H1 (cell line): ENCODE data around the gene WDSUB1. TPM values are rescaled to one million over a fixed set of nuclear protein-coding genes. Genes with fewer than 3 reads are reported as not detected.

Experiments
- CTCF ChIA-PET: fragments of 300-600 bp; sonication (Branson Sonifier 250); formaldehyde crosslinking; loops from one replicate; lab custom pipeline; 2021; ENCODE audit not compliant: partially characterized antibody; lab: Charles Lee
- POLR2A ChIA-PET: fragments of 300-600 bp; sonication (Branson Sonifier 250); formaldehyde crosslinking; loops from one replicate; lab custom pipeline; 2021; ENCODE audit warnings: inconsistent platforms; ENCODE audit not compliant: partially characterized antibody; lab: Charles Lee
- DNase-seq, 2 experiments: peaks; one replicate each; pipeline versions ENCODE4 v3.0.0 to v3.0.0-alpha.2; 2010 to 2022; ENCODE audit warnings: low spot score in 2 of 2, low read depth in 1 of 2, mixed read lengths in 1 of 2
- FAIRE-seq: peaks from 2 replicates; lab custom pipeline; 2011; peaks lifted over from hg19 to GRCh38; lab: Jason Lieb, UNC
- H2AFZ ChIP-seq: 2 replicates; pipeline ENCODE4 v1.8.1; 2012; ENCODE audit warnings: low read length, inconsistent platforms
- H2AK5ac ChIP-seq: 2 replicates; pipeline ENCODE4 v1.6.1; 2013; ENCODE audit warnings: low read depth, low read length
- H2BK120ac ChIP-seq: replicated peaks from 2 replicates; pipeline ENCODE3; 2013; ENCODE audit warnings: low read depth, low read length, inconsistent platforms
- H2BK12ac ChIP-seq: 2 replicates; pipeline ENCODE4 v1.6.1; 2013; ENCODE audit warnings: low read depth, low read length
- H2BK15ac ChIP-seq: 2 replicates; pipeline ENCODE4 v1.6.1; 2013; ENCODE audit warnings: low read length
- H2BK20ac ChIP-seq: 2 replicates; pipeline ENCODE4 v1.6.1; 2013; ENCODE audit warnings: low read length
- H2BK5ac ChIP-seq: 2 replicates; pipeline ENCODE4 v1.6.1; 2013; ENCODE audit warnings: low read depth, low read length
- H3K14ac ChIP-seq: 2 replicates; pipeline ENCODE4 v1.6.1; 2013; ENCODE audit warnings: inconsistent platforms; ENCODE audit not compliant: insufficient read length
- H3K18ac ChIP-seq: 2 replicates; pipeline ENCODE4 v1.6.1; 2013; ENCODE audit warnings: low read length; ENCODE audit errors: extremely low read depth
- H3K23ac ChIP-seq: 2 replicates; pipeline ENCODE4 v1.6.1; 2013; ENCODE audit warnings: inconsistent platforms; ENCODE audit not compliant: insufficient read length
- H3K23me2 ChIP-seq: 2 replicates; pipeline ENCODE4 v1.6.1; 2013; ENCODE audit warnings: low read depth, low read length
- H3K27ac ChIP-seq: 2 replicates; pipeline ENCODE4 v1.6.1; 2011; ENCODE audit warnings: low read depth, low read length, inconsistent platforms
- H3K27me3 ChIP-seq, 4 experiments: replicated peaks in 1 of 4; 1 replicate in 1 of 4; 2 replicates in 3 of 4; pipeline versions ENCODE4 v1.6.1 to v1.8.1; 2011 to 2013; ENCODE audit warnings: low read length in 3 of 4, mild to moderate bottlenecking in 3 of 4, inconsistent platforms in 2 of 4, mixed read lengths in 2 of 4, moderate library complexity in 1 of 4; ENCODE audit not compliant: control insufficient read depth in 3 of 4, insufficient read depth in 3 of 4; ENCODE audit errors: extremely low read depth in 1 of 4
- H3K36me3 ChIP-seq, 4 experiments: 2 replicates each; pipeline versions ENCODE4 v1.6.1 to v1.8.1; 2011 to 2013; ENCODE audit warnings: mild to moderate bottlenecking in 4 of 4, low read length in 3 of 4, moderate library complexity in 2 of 4, control low read depth in 1 of 4, inconsistent platforms in 1 of 4; ENCODE audit not compliant: insufficient read depth in 4 of 4, control insufficient read depth in 2 of 4
- H3K4ac ChIP-seq: replicated peaks from 2 replicates; pipeline ENCODE3; 2013; ENCODE audit warnings: low read length, low read depth, mixed read lengths, inconsistent platforms; ENCODE audit not compliant: insufficient read length
- H3K4me1 ChIP-seq, 4 experiments: replicated peaks in 1 of 4; 1 replicate in 1 of 4; 2 replicates in 3 of 4; pipeline versions ENCODE4 v1.6.1 to v1.8.1; 2011 to 2013; ENCODE audit warnings: low read length in 3 of 4, inconsistent platforms in 2 of 4, mixed read lengths in 1 of 4; ENCODE audit not compliant: insufficient read depth in 4 of 4, control insufficient read depth in 3 of 4
- H3K4me2 ChIP-seq, 2 experiments: 2 replicates each; pipeline versions ENCODE4 v1.6.1 to v1.8.1; 2011 to 2013; ENCODE audit warnings: low read depth in 2 of 2, low read length in 2 of 2, control low read depth in 1 of 2, inconsistent platforms in 1 of 2, mild to moderate bottlenecking in 1 of 2; ENCODE audit not compliant: insufficient read depth in 1 of 2
- H3K4me3 ChIP-seq, 4 experiments: fragments of 200-600, 300-600 bp in 1 of 4; sonication (generic), shearing (Covaris generic), sonication (Bioruptor Twin) in 1 of 4; 2 replicates each; pipeline versions ENCODE4 v1.5.1 to v1.8.1; 2011 to 2016; ENCODE audit warnings: low read length in 4 of 4, low read depth in 3 of 4, control low read depth in 2 of 4, inconsistent platforms in 2 of 4, mild to moderate bottlenecking in 2 of 4, mixed read lengths in 1 of 4, moderate library complexity in 1 of 4; ENCODE audit not compliant: insufficient read depth in 2 of 4; ENCODE audit errors: extremely low read depth in 1 of 4
- H3K56ac ChIP-seq: replicated peaks from 2 replicates; pipeline ENCODE3; 2013; ENCODE audit warnings: low read depth, mild to moderate bottlenecking, mixed read lengths, low read length, inconsistent platforms; ENCODE audit not compliant: insufficient read length
- H3K79me1 ChIP-seq: 2 replicates; pipeline ENCODE4 v1.6.1; 2013; ENCODE audit warnings: low read depth, low read length, control low read depth
- H3K79me2 ChIP-seq, 2 experiments: 2 replicates each; pipeline versions ENCODE4 v1.6.1 to v1.8.1; 2012 to 2013; ENCODE audit warnings: low read length in 2 of 2, mild to moderate bottlenecking in 2 of 2, inconsistent platforms in 1 of 2; ENCODE audit not compliant: insufficient read depth in 2 of 2, control insufficient read depth in 1 of 2
- H3K9ac ChIP-seq, 4 experiments: replicated peaks in 1 of 4; 1 replicate in 1 of 4; 2 replicates in 3 of 4; pipeline versions ENCODE4 v1.6.1 to v1.8.1; 2011 to 2013; ENCODE audit warnings: low read depth in 3 of 4, low read length in 3 of 4, control low read depth in 2 of 4, mild to moderate bottlenecking in 2 of 4, moderate library complexity in 2 of 4, inconsistent platforms in 1 of 4; ENCODE audit errors: extremely low read depth in 1 of 4
- H3K9me3 ChIP-seq, 2 experiments: 2 replicates each; pipeline versions ENCODE4 v1.6.1 to v1.8.1; 2012 to 2013; ENCODE audit warnings: mild to moderate bottlenecking in 2 of 2, moderate library complexity in 2 of 2, control low read depth in 1 of 2, inconsistent platforms in 1 of 2, low read depth in 1 of 2, low read length in 1 of 2, mixed read lengths in 1 of 2; ENCODE audit not compliant: insufficient read depth in 2 of 2
- H4K20me1 ChIP-seq, 2 experiments: replicated peaks in 1 of 2; 2 replicates each; pipeline versions ENCODE3 to v1.8.1; 2011 to 2013; ENCODE audit warnings: inconsistent platforms in 2 of 2, low read length in 2 of 2, mild to moderate bottlenecking in 1 of 2; ENCODE audit not compliant: insufficient read depth in 2 of 2, control insufficient read depth in 1 of 2
- H4K5ac ChIP-seq: 2 replicates; pipeline ENCODE4 v1.6.1; 2013; ENCODE audit warnings: low read length, low read depth, mixed read lengths, inconsistent platforms; ENCODE audit not compliant: insufficient read length
- H4K8ac ChIP-seq: 2 replicates; pipeline ENCODE4 v1.8.0; 2013; ENCODE audit warnings: mild to moderate bottlenecking, moderate library complexity, low read length, inconsistent platforms; ENCODE audit not compliant: insufficient read depth; ENCODE audit errors: extremely low read depth
- H4K91ac ChIP-seq: replicated peaks from 2 replicates; pipeline ENCODE3; 2013; ENCODE audit warnings: low read length, mixed read lengths, inconsistent platforms; ENCODE audit not compliant: insufficient read length
- CTBP2 ChIP-seq: IDR thresholded peaks from 2 replicates; pipeline ENCODE4 v1.7.0; 2011; ENCODE audit warnings: borderline replicate concordance, mild to moderate bottlenecking, moderate library complexity, mixed read lengths, low read length; ENCODE audit not compliant: insufficient read depth, insufficient read length
- FOSL1 ChIP-seq: IDR thresholded peaks from 2 replicates; pipeline ENCODE4 v1.6.1; 2011; ENCODE audit warnings: mild to moderate bottlenecking, low read depth, low read length, moderate library complexity; ENCODE audit not compliant: insufficient read depth
- GTF2F1 ChIP-seq: IDR thresholded peaks from 2 replicates; pipeline ENCODE4 v1.6.1; 2012; ENCODE audit warnings: low read depth, low read length, improper control_type of control experiment, borderline replicate concordance
- HDAC6 ChIP-seq: IDR thresholded peaks from one replicate; pipeline ENCODE4 v1.7.1; 2012; ENCODE audit warnings: low read depth, mild to moderate bottlenecking, inconsistent platforms, low read length, moderate library complexity
- JUN ChIP-seq: IDR thresholded peaks from 2 replicates; pipeline ENCODE4 v1.6.1; 2011; ENCODE audit warnings: low read depth, mild to moderate bottlenecking, improper control_type of control experiment, low read length
- RAD21 ChIP-seq, 2 experiments: IDR thresholded peaks in 1 of 2; conservative IDR thresholded peaks in 1 of 2; 2 replicates each; pipeline ENCODE4 v1.6.1; 2011; ENCODE audit warnings: low read depth in 2 of 2, low read length in 2 of 2, improper control_type of control experiment in 1 of 2, inconsistent platforms in 1 of 2, mild to moderate bottlenecking in 1 of 2, moderate library complexity in 1 of 2
- SUZ12 ChIP-seq: fragments of 200-600 bp; sonication (generic); IDR thresholded peaks from 2 replicates; pipeline ENCODE4 v1.6.1; 2012; ENCODE audit warnings: mild to moderate bottlenecking, inconsistent platforms, low read length, moderate library complexity, mixed read lengths
- TBP ChIP-seq: IDR thresholded peaks from 2 replicates; pipeline ENCODE4 v1.6.1; 2011; ENCODE audit warnings: low read depth, low read length, improper control_type of control experiment
- polyA plus RNA-seq, 7 experiments: library from polyadenylated mRNA; depleted of rRNA in 3 of 7; stranded (reverse) in 5 of 7; unstranded in 2 of 7; fragments of >200 nt in 5 of 7; fragments of 200-250 nt in 2 of 7; gene quantifications; 1 replicate in 5 of 7; 2 replicates in 1 of 7; 4 replicates in 1 of 7; pipeline versions ENCODE4 v1.2.1 to v1.2.3, GENCODE V29; 2011 to 2013; ENCODE audit warnings: missing spikeins in 2 of 7, mixed read lengths in 2 of 7
- total RNA-seq: library from RNA; stranded (reverse); fragmentation: NEBNext Ultra II Directional; extraction: Animal tissue kit (Norgen Biotek cat#: 25700); gene quantifications from 2 replicates; pipeline ENCODE4 v1.2.1, GENCODE V29; 2021
- TF ChIP-seq, protein P1 (sequence below): IDR thresholded peaks from 2 replicates; pipeline ENCODE4 v1.6.1; 2011; ENCODE audit warnings: low read length, improper control_type of control experiment

WDSUB1 gene
- total and polyA plus RNA-seq, 2 of the 8 experiments (the other 6 are each of a cell fraction or from before 2014, with no cell fraction given) = 5.5 to 8.0 TPM

- no peaks in the 10 kb centered on the region for H3K36me3 ChIP-seq
- H3K9me3 ChIP-seq = no peaks in the 10 kb centered on the region
- H3K18ac ChIP-seq = no peak overlapping the region
- CTCF ChIA-PET = interaction anchor here (1.1 kb wide), 1 partner anchor 48 kb away, joined by 3 read pairs; no protein-coding TSS in a partner anchor
- no peak overlapping the region for H3K4ac ChIP-seq
- no peak overlapping the region for H2BK15ac ChIP-seq
- no peak overlapping the region for H3K4me2 ChIP-seq
- TF ChIP-seq, protein P1, sequence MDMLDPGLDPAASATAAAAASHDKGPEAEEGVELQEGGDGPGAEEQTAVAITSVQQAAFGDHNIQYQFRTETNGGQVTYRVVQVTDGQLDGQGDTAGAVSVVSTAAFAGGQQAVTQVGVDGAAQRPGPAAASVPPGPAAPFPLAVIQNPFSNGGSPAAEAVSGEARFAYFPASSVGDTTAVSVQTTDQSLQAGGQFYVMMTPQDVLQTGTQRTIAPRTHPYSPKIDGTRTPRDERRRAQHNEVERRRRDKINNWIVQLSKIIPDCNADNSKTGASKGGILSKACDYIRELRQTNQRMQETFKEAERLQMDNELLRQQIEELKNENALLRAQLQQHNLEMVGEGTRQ = no peak
- no peak for TF ChIP-seq TBP
- no peak for TF ChIP-seq GTF2F1
- no peak for TF ChIP-seq JUN
- no peak for TF ChIP-seq FOSL1
- TF ChIP-seq CTBP2 = no peak
- no peak for TF ChIP-seq SUZ12
- no peak for TF ChIP-seq HDAC6
- TF ChIP-seq RAD21 (IDR thresholded peaks at IDR 0.05 in 1 of 2, conservative IDR thresholded peaks at IDR 0.05 in 1 of 2; ENCODE audit: low read depth in 2 of 2, low read length in 2 of 2) = no peak
- DNase-seq (no peak), FAIRE-seq (no peak)
- H3K79me1 ChIP-seq = no peaks in the 10 kb centered on the region
- H2BK5ac ChIP-seq = no peak overlapping the region
- no peak overlapping the region for H3K14ac ChIP-seq
- H3K23ac ChIP-seq = no peak overlapping the region
- H3K4me1 ChIP-seq = no peaks in the 10 kb centered on the region
- no peak overlapping the region for H3K9ac ChIP-seq
- no peaks in the 10 kb centered on the region for H4K20me1 ChIP-seq
- H3K23me2 ChIP-seq = no peaks in the 10 kb centered on the region
- peaks cover 0 to 1% (median 0%) of the 10 kb centered on the region in 4 experiments; a peak in 1 of 7 replicates for H3K27me3 ChIP-seq
- no peak overlapping the region for H2BK20ac ChIP-seq
- no peak overlapping the region for H3K56ac ChIP-seq
- no peak overlapping the region for H3K27ac ChIP-seq
- H2AK5ac ChIP-seq = no peak overlapping the region
- no peak overlapping the region for H4K8ac ChIP-seq
- POLR2A ChIA-PET = no interaction called here
- H2AFZ ChIP-seq = no peak overlapping the region
- no peak overlapping the region for H4K5ac ChIP-seq
- H2BK120ac ChIP-seq = no peak overlapping the region
- no peak overlapping the region for H3K4me3 ChIP-seq
- H2BK12ac ChIP-seq = no peak overlapping the region
- no peaks in the 10 kb centered on the region for H3K79me2 ChIP-seq
- H4K91ac ChIP-seq = no peak overlapping the region
These were observed 43.0 kb downstream of the WDSUB1 start for GRCh38 chr2:159243529-159243928.
